HG02642 (cell line): ENCODE data around the gene CTPS1.
A peak's percentile ranks its signal among the peaks of the same experiment; 100 is the strongest.

Experiments
- ATAC-seq: cut with Tn5 transposase; IDR thresholded peaks from one replicate; pipeline ENCODE4 v1.9.1; 2021; ENCODE audit warnings: mild to moderate bottlenecking; ENCODE audit not compliant: unreplicated experiment, poor library complexity

Gene CTPS1

GRCh38 chr1:40989066-40989465 lies 9.6 kb downstream of the CTPS1 start:
- ATAC-seq: no peak

GRCh38 chr1:40997096-40997495 lies 17.6 kb downstream of the CTPS1 start:
- no peak for ATAC-seq

GRCh38 chr1:40998668-40999067 lies 19.2 kb downstream of the CTPS1 start:
- no peak for ATAC-seq

- no peak for ATAC-seq
These were observed 23.7 kb downstream of the CTPS1 start for GRCh38 chr1:41003127-41003639.

GRCh38 chr1:41003640-41004220 lies 24.2 kb downstream of the CTPS1 start:
- ATAC-seq: peak; percentile 97

GRCh38 chr1:41005876-41006275 lies 26.4 kb downstream of the CTPS1 start:
- ATAC-seq: no peak

GRCh38 chr1:41006942-41007865 lies 27.7 kb downstream of the CTPS1 start:
- no peak for ATAC-seq

GRCh38 chr1:41009466-41009865 lies 30.0 kb downstream of the CTPS1 start:
- ATAC-seq: no peak

GRCh38 chr1:41010345-41010744 lies 30.8 kb downstream of the CTPS1 start:
- ATAC-seq: no peak

GRCh38 chr1:41013024-41013423 lies 33.5 kb downstream of the CTPS1 start:
- ATAC-seq: no peak

GRCh38 chr1:41013796-41014195 lies 34.3 kb downstream of the CTPS1 start:
- no peak for ATAC-seq

GRCh38 chr1:41014871-41015270 lies 35.4 kb downstream of the CTPS1 start:
- no peak for ATAC-seq

GRCh38 chr1:41015281-41015896 lies 35.9 kb downstream of the CTPS1 start:
- ATAC-seq: no peak

- no peak for ATAC-seq
These were observed 36.5 kb downstream of the CTPS1 start for GRCh38 chr1:41015897-41016470.

- no peak for ATAC-seq
These were observed 37.9 kb downstream of the CTPS1 start for GRCh38 chr1:41017141-41018017.

GRCh38 chr1:41018018-41018410 lies 38.5 kb downstream of the CTPS1 start:
- ATAC-seq: no peak

GRCh38 chr1:41019353-41019745 lies 39.9 kb downstream of the CTPS1 start:
- ATAC-seq: no peak

- no peak for ATAC-seq
These were observed 40.6 kb downstream of the CTPS1 start for GRCh38 chr1:41020109-41020576.

GRCh38 chr1:41020654-41021053 lies 41.2 kb downstream of the CTPS1 start:
- no peak for ATAC-seq
